H1 (cell line): ENCODE results near the gene SLC12A8. TPM values are rescaled to one million over a fixed set of nuclear protein-coding genes. Genes with fewer than 3 reads are reported as not detected.

ENCODE experiments used
- ATF3 ChIP-seq: IDR thresholded peaks from 2 replicates; pipeline ENCODE4 v1.6.1; 2011; ENCODE audit warnings: low read depth, mild to moderate bottlenecking, low read length; ENCODE audit not compliant: insufficient read depth
- CHD7 ChIP-seq: fragments of 300-600 bp; sonication (generic); IDR thresholded peaks from 2 replicates; pipeline ENCODE4 v1.7.1; 2012; ENCODE audit warnings: low read length, moderate library complexity, mild to moderate bottlenecking, inconsistent platforms; ENCODE audit not compliant: insufficient replicate concordance
- NRF1 ChIP-seq: IDR thresholded peaks from 2 replicates; pipeline ENCODE4 v1.6.1; 2011; ENCODE audit warnings: mild to moderate bottlenecking, low read depth, low read length, improper control_type of control experiment
- POLR2A ChIP-seq, 2 experiments: IDR thresholded peaks; 1 replicate in 1 of 2; 2 replicates in 1 of 2; pipeline ENCODE4 v1.6.1; 2011; ENCODE audit warnings: low read depth in 2 of 2, low read length in 2 of 2, mild to moderate bottlenecking in 2 of 2; ENCODE audit errors: control extremely low read depth in 1 of 2
- TAF1 ChIP-seq: IDR thresholded peaks from 2 replicates; pipeline ENCODE4 v1.6.1; 2011; ENCODE audit warnings: mild to moderate bottlenecking, low read depth, low read length
- TBP ChIP-seq: IDR thresholded peaks from 2 replicates; pipeline ENCODE4 v1.6.1; 2011; ENCODE audit warnings: low read depth, low read length, improper control_type of control experiment
- USF2 ChIP-seq: IDR thresholded peaks from 2 replicates; pipeline ENCODE4 v1.6.1; 2011; ENCODE audit warnings: low read length, improper control_type of control experiment
- polyA plus RNA-seq, 7 experiments: library from polyadenylated mRNA; depleted of rRNA in 3 of 7; stranded (reverse) in 5 of 7; unstranded in 2 of 7; fragments of >200 nt in 5 of 7; fragments of 200-250 nt in 2 of 7; gene quantifications; 1 replicate in 5 of 7; 2 replicates in 1 of 7; 4 replicates in 1 of 7; pipeline versions ENCODE4 v1.2.1 to v1.2.3, GENCODE V29; 2011 to 2013; ENCODE audit warnings: missing spikeins in 2 of 7, mixed read lengths in 2 of 7
- total RNA-seq: library from RNA; stranded (reverse); fragmentation: NEBNext Ultra II Directional; extraction: Animal tissue kit (Norgen Biotek cat#: 25700); gene quantifications from 2 replicates; pipeline ENCODE4 v1.2.1, GENCODE V29; 2021

Gene SLC12A8
- total and polyA plus RNA-seq, 2 of the 8 experiments (the other 6 are each of a cell fraction or from before 2014, with no cell fraction given): 13.7 to 14.4 TPM

- TF ChIP-seq CHD7 (no peak), TAF1 (no peak), NRF1 (no peak), USF2 (no peak), TBP (no peak), ATF3 (no peak), POLR2A (IDR thresholded peaks at IDR 0.05; ENCODE audit: control extremely low read depth in 1 of 2, low read depth in 2 of 2, low read length in 2 of 2) (no peak)
These were observed 132.5 kb downstream of the SLC12A8 start (continued) for GRCh38 chr3:125080077-125080476.
